Spleen (tissue), 13 donors: ENCODE measurements around the gene A4GNT. TPM values are rescaled to one million over a fixed set of nuclear protein-coding genes. Genes with fewer than 3 reads are reported as not detected.

Experiments used
- DNase-seq: peaks from one replicate; pipeline ENCODE4 v3.0.0-alpha.2; 2020
- H3K27ac ChIP-seq, 8 donors: fragments of 200-600 bp; sonication (generic) in 7 of 8; 1 replicate in 4 of 8; 2 replicates in 4 of 8; pipeline versions ENCODE4 v1.5.0 to v1.8.0; 2016 to 2021; ENCODE audit warnings: inconsistent platforms in 4 of 8, mild to moderate bottlenecking in 4 of 8, moderate library complexity in 1 of 8
- H3K27me3 ChIP-seq, 7 donors: fragments of 200-600 bp; sonication (generic) in 6 of 7; replicated peaks in 1 of 7; 1 replicate in 4 of 7; 2 replicates in 3 of 7; pipeline versions ENCODE4 v1.5.0 to v1.8.0; 2016 to 2021; ENCODE audit warnings: inconsistent platforms in 3 of 7, mild to moderate bottlenecking in 1 of 7
- H3K36me3 ChIP-seq, 6 donors: fragments of 200-600 bp; sonication (generic) in 5 of 6; 1 replicate in 4 of 6; 2 replicates in 2 of 6; pipeline versions ENCODE4 v1.5.0 to v1.8.0; 2016 to 2021; ENCODE audit warnings: inconsistent platforms in 2 of 6
- H3K4me1 ChIP-seq, 6 donors: fragments of 200-600 bp; sonication (generic) in 5 of 6; 1 replicate in 3 of 6; 2 replicates in 3 of 6; pipeline versions ENCODE4 v1.5.0 to v1.8.0; 2016 to 2021; ENCODE audit warnings: inconsistent platforms in 3 of 6
- H3K4me3 ChIP-seq, 8 donors: fragments of 200-600 bp; sonication (generic) in 7 of 8; 1 replicate in 4 of 8; 2 replicates in 4 of 8; pipeline versions ENCODE4 v1.5.0 to v1.8.0; 2016 to 2021; ENCODE audit warnings: inconsistent platforms in 4 of 8, mild to moderate bottlenecking in 4 of 8, moderate library complexity in 2 of 8
- H3K9me3 ChIP-seq, 8 donors: fragments of 200-600 bp; sonication (generic) in 7 of 8; 1 replicate in 4 of 8; 2 replicates in 4 of 8; pipeline versions ENCODE4 v1.5.0 to v1.8.0; 2016 to 2021; ENCODE audit warnings: inconsistent platforms in 4 of 8
- CTCF ChIP-seq, 11 experiments: fragments of 200-600 bp in 7 of 11; fragments of 450-650 bp in 4 of 11; sonication (generic) in 4 of 11; IDR thresholded peaks in 8 of 11; conservative IDR thresholded peaks in 3 of 11; 1 replicate in 7 of 11; 2 replicates in 4 of 11; pipeline versions ENCODE4 v1.4.0 to v1.8.0; 2016 to 2021; ENCODE audit warnings: antibody characterized with exemption in 11 of 11, inconsistent platforms in 4 of 11, mild to moderate bottlenecking in 1 of 11
- POLR2A ChIP-seq, 3 donors: fragments of 450-650 bp; IDR thresholded peaks; one replicate each; pipeline ENCODE4 v1.5.1; 2017; ENCODE audit warnings: antibody characterized with exemption in 3 of 3, mild to moderate bottlenecking in 1 of 3
- POLR2AphosphoS5 ChIP-seq, 3 donors: sonication (generic); formaldehyde crosslinking; IDR thresholded peaks; one replicate each; pipeline ENCODE4 v1.5.1; 2017; ENCODE audit warnings: antibody characterized with exemption in 3 of 3
- WGBS, 5 donors: extraction: QIAGEN DNeasy Blood & Tissue Kit in 3 of 5; methylation state at CpG; one replicate each; pipeline versions ENCODE4 v1.1.5 to v1.1.7; 2013 to 2018; 5-methylcytosine and 5-hydroxymethylcytosine counted together
- intact Hi-C: fragments of 100-400 bp; cut with DNase I; formaldehyde crosslinking; loops from one replicate; pipeline ENCODE4 v1.15.0; 2023; ENCODE audit warnings: low total_unique reads
- long read RNA-seq, 2 donors: transcript quantifications; one replicate each; lab custom pipeline, GENCODE V29; 2026
- polyA plus RNA-seq, 3 donors: library from polyadenylated mRNA; stranded (reverse); fragments of 200-250 nt; gene quantifications; one replicate each; pipeline ENCODE4 v1.2.1, GENCODE V29; 2013
- total RNA-seq, 7 donors: library from RNA; depleted of rRNA in 3 of 7; stranded (reverse); fragments of >200 nt in 3 of 7; fragmentation: NEBNext Ultra II Directional in 4 of 7; extraction: Animal tissue kit (Norgen Biotek cat#: 25700) in 4 of 7; gene quantifications; one replicate each; pipeline versions ENCODE4 v1.1.0 to v1.2.1, GENCODE V29; 2016 to 2021
- donor health status: healthy with polysubstance abuse.
- donor health status: DM: no; HTN: no; CAD: no; lungs with moderate emphysema.
- donor health status: DM: no; HTN: no; CAD: no.
- donor health status: Bipolar disorder and iron deficiency.
- donor health status: healthy.
- donor health status: DM: no; HTN: no; CAD: no.
- donor health status: DM: yes; HTN: yes; CAD: no.

Gene A4GNT
- total RNA-seq (not detected), polyA plus RNA-seq (not detected)
- long read RNA-seq, donor 1: 0 reads
- long read RNA-seq, donor 2: 0 reads

GRCh38 chr3:138132239-138132638 lies at the start of gene A4GNT:
TSS of gene A4GNT (minus strand) at chr3:138132390. CDS start at chr3:138131256, 1,134 bp downstream.
- intact Hi-C loops: no loop called here
- no peak for DNase-seq
- H3K36me3 ChIP-seq: no peaks in the 10 kb centered on the region
- no peaks in the 10 kb centered on the region for H3K27me3 ChIP-seq
- no peak within 1 kb of the TSS for H3K4me3 ChIP-seq
- WGBS, 5 donors: 64 to 84% (median 78%) methylated on average over 1 of the region's 1 CpG
- H3K4me1 ChIP-seq: peaks cover 0 to 29% (median 20%) of the 10 kb centered on the region in 6 donors
- TF ChIP-seq POLR2A (IDR thresholded peaks at IDR 0.05) (no peak), POLR2AphosphoS5 (IDR thresholded peaks at IDR 0.05) (no peak), CTCF (IDR thresholded peaks at IDR 0.05 in 8 of 11, conservative IDR thresholded peaks at IDR 0.05 in 3 of 11) (no peak)
- no peaks in the 10 kb centered on the region for H3K9me3 ChIP-seq
- no peak within 1 kb of the TSS for H3K27ac ChIP-seq

GRCh38 chr3:138180375-138181029 lies 48.3 kb upstream of the A4GNT start:
- intact Hi-C loops: no loop called here
- TF ChIP-seq POLR2A (IDR thresholded peaks at IDR 0.05): no peak
- peak in 7 of 11 experiments; percentile 9 to 36 (median 17) for TF ChIP-seq CTCF (IDR thresholded peaks at IDR 0.05 in 8 of 11, conservative IDR thresholded peaks at IDR 0.05 in 3 of 11)
- no peak for TF ChIP-seq POLR2AphosphoS5 (IDR thresholded peaks at IDR 0.05)
- peaks cover 0 to 40% (median 0%) of the 10 kb centered on the region in 7 donors for H3K27me3 ChIP-seq
- H3K36me3 ChIP-seq: no peaks in the 10 kb centered on the region
- no peak overlapping the region for H3K4me3 ChIP-seq
- H3K4me1 ChIP-seq: peaks cover 0 to under 1% (median under 1%) of the 10 kb centered on the region in 6 donors
- WGBS, 5 donors: 12 to 16% (median 12%) methylated on average over 2 of the region's 2 CpGs
- no peaks in the 10 kb centered on the region for H3K9me3 ChIP-seq
- H3K27ac ChIP-seq: no peak overlapping the region
- DNase-seq: no peak

DNA sequence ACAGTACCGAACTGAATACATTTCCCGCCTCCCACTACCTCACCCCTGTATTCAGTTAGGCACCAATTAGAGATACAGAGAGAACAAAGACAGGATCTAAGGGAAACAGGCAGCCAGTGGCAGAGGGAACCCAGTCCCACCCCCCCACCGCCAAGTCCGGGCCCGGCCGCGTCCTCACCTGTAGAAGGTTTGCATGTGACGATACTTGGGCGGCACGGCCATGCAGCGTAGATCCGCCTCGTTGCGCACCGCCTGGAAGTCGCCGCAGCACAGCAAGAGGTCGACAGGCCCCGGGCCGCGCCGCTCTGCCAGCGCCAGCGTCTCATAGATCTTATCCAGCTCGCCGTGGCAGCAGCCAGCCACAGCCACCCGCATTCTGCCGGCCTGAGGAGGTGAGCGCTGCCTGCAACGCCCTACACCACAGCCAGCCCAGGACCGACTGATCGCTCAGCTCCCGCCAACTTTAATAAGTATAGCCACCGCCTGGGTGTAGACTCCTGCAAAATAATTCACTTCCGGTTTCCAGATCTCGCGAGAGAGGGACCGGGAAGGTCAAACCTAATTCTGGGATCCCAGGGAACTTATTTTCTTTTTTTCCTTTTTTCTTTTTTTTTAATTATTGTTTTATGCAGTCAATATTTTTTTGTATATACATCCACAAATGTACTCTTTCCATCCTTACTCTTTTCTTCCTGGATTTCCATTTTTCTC lies 42.4 kb upstream of the A4GNT start, which contains the start of gene DBR1:
DBR1 (minus strand) TSS at position 501 of the 711 bp plus-strand sequence; CDS start at position 375, 126 bp downstream.
- WGBS, 5 donors: 0 to 1% (median 0%) methylated on average over 20 to 38 of the region's 38 CpGs
- peak within 1 kb of the TSS; percentile 38 to 93 (median 78) for H3K4me3 ChIP-seq
- H3K4me1 ChIP-seq: peaks cover 0 to 49% (median 36%) of the 10 kb centered on the region in 6 donors
- TF ChIP-seq CTCF (IDR thresholded peaks at IDR 0.05 in 8 of 11, conservative IDR thresholded peaks at IDR 0.05 in 3 of 11) (peak in 4 of 11 experiments; percentile 17 to 39 (median 31)), POLR2AphosphoS5 (IDR thresholded peaks at IDR 0.05) (peak; percentile 85 to 89 (median 89)), POLR2A (IDR thresholded peaks at IDR 0.05) (peak in 2 of 3 donors; percentile 39 to 65)
- H3K27me3 ChIP-seq: peaks cover 0 to 10% (median 0%) of the 10 kb centered on the region in 7 donors
- intact Hi-C loops: no loop called here
- H3K9me3 ChIP-seq: no peaks in the 10 kb centered on the region
- H3K27ac ChIP-seq: peak within 1 kb of the TSS; percentile 8 to 91 (median 86)
- DNase-seq: peak; percentile 95
- H3K36me3 ChIP-seq: peaks cover 0 to 28% (median 9%) of the 10 kb centered on the region in 6 donors
